Measurements from ENCODE around the gene CEBPE. TPM values are rescaled to one million over a fixed set of nuclear protein-coding genes. Genes with fewer than 3 reads are reported as not detected.

The CEBPE gene
- polyA plus RNA-seq, 3 donors = 0.10 to 0.30 (median 0.15) TPM

GRCh38 chr14:23103581-23103980 is 15.5 kb downstream of the CEBPE start:
- no peak for DNase-seq

GRCh38 chr14:23102801-23103200 is 16.3 kb downstream of the CEBPE start:
- no peak for DNase-seq

GRCh38 chr14:23101986-23102625 is 16.9 kb downstream of the CEBPE start:
- DNase-seq = no peak

GRCh38 chr14:23101213-23101970 is 17.7 kb downstream of the CEBPE start:
- no peak for DNase-seq

GRCh38 chr14:23099212-23099861 is 19.7 kb downstream of the CEBPE start:
- DNase-seq = no peak

GRCh38 chr14:23097786-23098185 is 21.3 kb downstream of the CEBPE start:
- no peak for DNase-seq

- DNase-seq = peak; percentile 100
Observed at GRCh38 chr14:23095196-23096108, 23.6 kb downstream of the CEBPE start, which contains the start of gene C14orf119. C14orf119 (plus strand) TSS chr14:23095505; CDS start chr14:23097659, 2,154 bp downstream.

- peak; percentile 90 for DNase-seq
Observed at GRCh38 chr14:23094666-23095195, 24.3 kb downstream of the CEBPE start, which contains the start of gene ACIN1. ACIN1 (minus strand) TSS chr14:23095136; CDS start chr14:23095112, 24 bp downstream.

GRCh38 chr14:23093991-23094665 is 24.9 kb downstream of the CEBPE start:
- no peak for DNase-seq

- no peak for DNase-seq
Observed at GRCh38 chr14:23093526-23093925, 25.5 kb downstream of the CEBPE start.

- no peak for DNase-seq
Observed at GRCh38 chr14:23093104-23093503, 26.0 kb downstream of the CEBPE start.

- DNase-seq = no peak
Observed at GRCh38 chr14:23091294-23092225, 27.5 kb downstream of the CEBPE start.

GRCh38 chr14:23090254-23090636 is 28.8 kb downstream of the CEBPE start:
- DNase-seq = no peak

- no peak for DNase-seq
Observed at GRCh38 chr14:23089498-23090253, 29.4 kb downstream of the CEBPE start.

- no peak for DNase-seq
Observed at GRCh38 chr14:23086565-23086964, 32.5 kb downstream of the CEBPE start.

- DNase-seq = no peak
Observed at GRCh38 chr14:23085458-23085857, 33.6 kb downstream of the CEBPE start.

GRCh38 chr14:23080474-23080873 is 38.6 kb downstream of the CEBPE start:
- no peak for DNase-seq

- DNase-seq = no peak
Observed at GRCh38 chr14:23079716-23080115, 39.3 kb downstream of the CEBPE start.

GRCh38 chr14:23078692-23079116 is 40.4 kb downstream of the CEBPE start:
- DNase-seq = no peak

Data from renal pelvis (tissue), 4 donors.